Measurements from ENCODE around the gene RELCH.

RELCH gene

DNA sequence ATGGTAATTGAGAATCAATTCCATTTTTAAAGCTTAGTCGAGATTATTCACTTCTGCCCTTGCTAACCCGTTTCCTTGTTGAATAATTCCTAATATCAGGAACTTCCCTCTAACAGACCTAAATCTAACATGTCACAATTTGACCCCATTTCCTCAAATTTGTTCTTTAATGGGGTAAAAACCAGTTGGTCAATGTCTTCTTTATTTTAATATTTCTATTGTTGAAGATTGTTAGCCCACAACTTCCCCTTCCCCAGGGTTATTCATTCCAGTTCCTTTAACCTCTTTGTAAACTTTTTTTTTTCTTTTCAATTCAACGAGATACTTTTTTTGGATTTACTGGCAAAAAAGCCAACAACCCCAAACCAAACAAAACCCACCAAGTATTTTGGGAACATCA is 145.4 kb downstream of the RELCH start:
- TF ChIP-seq, protein P1, sequence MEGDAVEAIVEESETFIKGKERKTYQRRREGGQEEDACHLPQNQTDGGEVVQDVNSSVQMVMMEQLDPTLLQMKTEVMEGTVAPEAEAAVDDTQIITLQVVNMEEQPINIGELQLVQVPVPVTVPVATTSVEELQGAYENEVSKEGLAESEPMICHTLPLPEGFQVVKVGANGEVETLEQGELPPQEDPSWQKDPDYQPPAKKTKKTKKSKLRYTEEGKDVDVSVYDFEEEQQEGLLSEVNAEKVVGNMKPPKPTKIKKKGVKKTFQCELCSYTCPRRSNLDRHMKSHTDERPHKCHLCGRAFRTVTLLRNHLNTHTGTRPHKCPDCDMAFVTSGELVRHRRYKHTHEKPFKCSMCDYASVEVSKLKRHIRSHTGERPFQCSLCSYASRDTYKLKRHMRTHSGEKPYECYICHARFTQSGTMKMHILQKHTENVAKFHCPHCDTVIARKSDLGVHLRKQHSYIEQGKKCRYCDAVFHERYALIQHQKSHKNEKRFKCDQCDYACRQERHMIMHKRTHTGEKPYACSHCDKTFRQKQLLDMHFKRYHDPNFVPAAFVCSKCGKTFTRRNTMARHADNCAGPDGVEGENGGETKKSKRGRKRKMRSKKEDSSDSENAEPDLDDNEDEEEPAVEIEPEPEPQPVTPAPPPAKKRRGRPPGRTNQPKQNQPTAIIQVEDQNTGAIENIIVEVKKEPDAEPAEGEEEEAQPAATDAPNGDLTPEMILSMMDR (IDR thresholded peaks at IDR 0.05), result no peak

DNA sequence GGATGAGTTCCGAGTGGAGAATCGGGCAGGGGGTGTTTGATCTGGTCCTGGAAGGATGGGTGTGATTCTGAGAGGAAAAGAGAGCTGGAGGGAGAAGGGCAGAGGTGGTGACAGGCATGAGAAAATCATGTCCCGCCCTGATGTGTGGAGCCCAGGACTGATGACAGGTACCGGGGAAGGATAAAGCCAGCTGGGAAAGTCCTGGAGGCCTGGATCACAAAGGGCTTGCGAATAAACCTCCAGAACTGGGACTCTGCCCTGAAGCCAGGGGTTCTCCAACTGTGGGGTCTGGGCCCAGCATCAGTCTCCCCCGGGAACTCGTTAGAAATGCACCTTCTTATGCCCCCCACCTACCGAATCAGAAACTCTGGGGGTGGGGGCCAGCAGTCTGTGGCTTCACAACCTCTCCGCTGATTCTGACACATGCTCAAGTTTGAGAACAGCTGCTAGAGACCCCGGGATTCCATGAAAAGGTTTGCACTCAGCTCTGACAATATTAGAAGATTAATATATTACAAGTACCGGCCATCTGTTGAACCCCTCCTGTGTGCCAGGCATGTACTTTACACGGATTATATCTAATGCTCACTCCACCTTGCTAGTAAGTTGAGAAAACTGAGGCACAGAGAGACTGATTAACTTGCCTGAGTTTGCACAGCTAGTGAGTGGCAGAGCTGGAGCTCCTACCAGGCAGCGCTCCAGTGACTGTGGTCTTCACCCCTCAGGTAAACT is 146.1 kb downstream of the RELCH start:
- Histone ChIP-seq H3K4me1 (no peaks in the 10 kb centered on the region), H3K27ac (no peak overlapping the region), H3K4me2 (ENCODE audit: low read length) (no peak overlapping the region), H3K36me3 (ENCODE audit: control insufficient read depth, insufficient read depth, low read length) (no peaks in the 10 kb centered on the region), H3K4me3 (ENCODE audit: low read depth, low read length) (no peak overlapping the region), H3K79me2 (no peaks in the 10 kb centered on the region), H3K27me3 (ENCODE audit: control insufficient read depth, insufficient read depth, low read length) (no peaks in the 10 kb centered on the region), H3K9ac (no peak overlapping the region), H2AFZ (no peak overlapping the region), H3K9me3 (ENCODE audit: control insufficient read depth, low read length) (no peaks in the 10 kb centered on the region)
- TF ChIP-seq, protein P1 (IDR thresholded peaks at IDR 0.05), result no peak

More for the DNA sequence above, 145.4 kb downstream of the RELCH start:
- no peak overlapping the region for H3K4me3 ChIP-seq (ENCODE audit: low read depth, low read length)
- H3K4me1 ChIP-seq, result no peaks in the 10 kb centered on the region
- H3K79me2 ChIP-seq, result no peaks in the 10 kb centered on the region
- no peaks in the 10 kb centered on the region for H3K36me3 ChIP-seq (ENCODE audit: control insufficient read depth, insufficient read depth, low read length)
- H3K4me2 ChIP-seq (ENCODE audit: low read length), result no peak overlapping the region
- no peak overlapping the region for H3K27ac ChIP-seq
- H3K27me3 ChIP-seq (ENCODE audit: control insufficient read depth, insufficient read depth, low read length), result no peaks in the 10 kb centered on the region
- no peak overlapping the region for H3K9ac ChIP-seq
- no peak overlapping the region for H2AFZ ChIP-seq
- no peaks in the 10 kb centered on the region for H3K9me3 ChIP-seq (ENCODE audit: control insufficient read depth, low read length)

DNA sequence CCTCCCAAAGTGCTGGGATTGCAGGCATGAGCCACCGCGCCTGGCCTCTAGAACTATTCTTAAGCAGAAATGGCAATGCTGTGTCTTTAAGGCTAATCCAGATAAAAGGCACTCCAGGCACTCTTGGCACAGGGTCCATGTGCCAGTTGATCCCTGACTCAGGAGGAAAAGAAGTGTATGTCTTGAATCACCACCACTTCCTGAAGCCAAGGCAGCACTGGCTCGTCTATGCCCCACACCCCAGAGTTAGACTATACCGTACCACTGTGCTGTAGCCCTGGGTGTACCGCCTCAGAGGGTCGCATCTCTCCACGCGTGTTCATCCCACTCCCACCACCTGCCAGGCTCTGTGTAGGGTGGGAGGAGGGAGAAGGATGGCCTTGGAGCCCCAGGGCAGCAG is 147.1 kb downstream of the RELCH start:
- no peaks in the 10 kb centered on the region for H3K79me2 ChIP-seq
- H3K36me3 ChIP-seq (ENCODE audit: control insufficient read depth, insufficient read depth, low read length), result no peaks in the 10 kb centered on the region
- no peaks in the 10 kb centered on the region for H3K4me1 ChIP-seq
- TF ChIP-seq, protein P1 (IDR thresholded peaks at IDR 0.05), result no peak
- H3K9ac ChIP-seq, result no peak overlapping the region
- H3K4me3 ChIP-seq (ENCODE audit: low read depth, low read length), result no peak overlapping the region
- H3K9me3 ChIP-seq (ENCODE audit: control insufficient read depth, low read length), result no peaks in the 10 kb centered on the region
- no peak overlapping the region for H2AFZ ChIP-seq
- H3K4me2 ChIP-seq (ENCODE audit: low read length), result no peak overlapping the region
- no peak overlapping the region for H3K27ac ChIP-seq
- H3K27me3 ChIP-seq (ENCODE audit: control insufficient read depth, insufficient read depth, low read length), result no peaks in the 10 kb centered on the region

DNA sequence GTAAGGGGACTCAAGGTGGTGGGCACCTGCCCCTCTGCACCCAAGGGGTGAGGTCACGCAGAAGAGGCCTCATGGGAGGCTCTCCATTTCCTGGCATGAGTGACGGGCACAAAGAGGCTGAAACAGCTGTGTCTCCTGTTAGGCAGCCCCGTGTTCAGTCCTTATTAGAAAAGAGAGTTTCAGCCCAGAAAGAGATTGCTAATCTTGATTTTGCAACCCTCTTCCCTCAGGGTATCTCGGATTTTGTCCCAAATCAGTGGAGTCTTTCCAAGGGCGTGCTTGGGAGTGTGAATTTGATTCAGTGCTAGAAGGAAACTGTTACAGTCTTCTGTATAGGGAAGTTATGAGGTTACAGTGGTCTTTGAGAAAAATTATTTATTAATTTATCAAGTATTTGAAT is 148.4 kb downstream of the RELCH start:
- no peak overlapping the region for H3K4me2 ChIP-seq (ENCODE audit: low read length)
- no peaks in the 10 kb centered on the region for H3K27me3 ChIP-seq (ENCODE audit: control insufficient read depth, insufficient read depth, low read length)
- H3K4me1 ChIP-seq, result no peaks in the 10 kb centered on the region
- H3K9me3 ChIP-seq (ENCODE audit: control insufficient read depth, low read length), result no peaks in the 10 kb centered on the region
- no peak overlapping the region for H3K9ac ChIP-seq
- H2AFZ ChIP-seq, result no peak overlapping the region
- no peaks in the 10 kb centered on the region for H3K79me2 ChIP-seq
- H3K4me3 ChIP-seq (ENCODE audit: low read depth, low read length), result no peak overlapping the region
- no peak overlapping the region for H3K27ac ChIP-seq
- H3K36me3 ChIP-seq (ENCODE audit: control insufficient read depth, insufficient read depth, low read length), result no peaks in the 10 kb centered on the region
- TF ChIP-seq, protein P1 (IDR thresholded peaks at IDR 0.05), result no peak

DNA sequence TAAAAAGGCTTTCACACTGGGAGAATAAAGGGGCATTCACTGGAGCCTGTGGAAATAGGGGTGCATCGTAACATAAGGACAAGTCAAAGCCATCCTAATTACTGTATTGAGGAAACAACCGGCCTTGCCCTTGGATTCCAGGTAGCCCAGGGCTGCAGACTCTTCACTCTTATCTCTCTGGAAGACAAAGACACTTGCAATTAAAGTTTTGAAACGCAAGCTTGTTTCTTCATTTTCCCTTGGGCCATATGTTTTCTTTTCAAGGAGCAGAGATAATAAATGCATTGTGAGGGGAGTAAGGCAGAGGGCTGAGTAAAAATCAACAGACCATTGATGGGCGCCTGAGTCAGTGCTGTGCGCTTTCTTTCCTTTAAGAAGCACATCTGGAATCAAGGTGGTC is 149.6 kb downstream of the RELCH start:
- H2AFZ ChIP-seq, result no peak overlapping the region
- H3K27me3 ChIP-seq (ENCODE audit: control insufficient read depth, insufficient read depth, low read length), result no peaks in the 10 kb centered on the region
- H3K4me1 ChIP-seq, result no peaks in the 10 kb centered on the region
- H3K9me3 ChIP-seq (ENCODE audit: control insufficient read depth, low read length), result no peaks in the 10 kb centered on the region
- no peak overlapping the region for H3K4me2 ChIP-seq (ENCODE audit: low read length)
- H3K79me2 ChIP-seq, result no peaks in the 10 kb centered on the region
- no peaks in the 10 kb centered on the region for H3K36me3 ChIP-seq (ENCODE audit: control insufficient read depth, insufficient read depth, low read length)
- no peak overlapping the region for H3K9ac ChIP-seq
- no peak overlapping the region for H3K27ac ChIP-seq
- no peak overlapping the region for H3K4me3 ChIP-seq (ENCODE audit: low read depth, low read length)
- TF ChIP-seq, protein P1 (IDR thresholded peaks at IDR 0.05), result no peak
